Measurements from ENCODE around the gene SMPDL3B. TPM values are rescaled to one million over a fixed set of nuclear protein-coding genes. Genes with fewer than 3 reads are reported as not detected.
A peak's percentile ranks its signal among the peaks of the same experiment; 100 is the strongest.

Gene SMPDL3B
- total RNA-seq, 1 experiment from 2014 or later: not detected

DNA sequence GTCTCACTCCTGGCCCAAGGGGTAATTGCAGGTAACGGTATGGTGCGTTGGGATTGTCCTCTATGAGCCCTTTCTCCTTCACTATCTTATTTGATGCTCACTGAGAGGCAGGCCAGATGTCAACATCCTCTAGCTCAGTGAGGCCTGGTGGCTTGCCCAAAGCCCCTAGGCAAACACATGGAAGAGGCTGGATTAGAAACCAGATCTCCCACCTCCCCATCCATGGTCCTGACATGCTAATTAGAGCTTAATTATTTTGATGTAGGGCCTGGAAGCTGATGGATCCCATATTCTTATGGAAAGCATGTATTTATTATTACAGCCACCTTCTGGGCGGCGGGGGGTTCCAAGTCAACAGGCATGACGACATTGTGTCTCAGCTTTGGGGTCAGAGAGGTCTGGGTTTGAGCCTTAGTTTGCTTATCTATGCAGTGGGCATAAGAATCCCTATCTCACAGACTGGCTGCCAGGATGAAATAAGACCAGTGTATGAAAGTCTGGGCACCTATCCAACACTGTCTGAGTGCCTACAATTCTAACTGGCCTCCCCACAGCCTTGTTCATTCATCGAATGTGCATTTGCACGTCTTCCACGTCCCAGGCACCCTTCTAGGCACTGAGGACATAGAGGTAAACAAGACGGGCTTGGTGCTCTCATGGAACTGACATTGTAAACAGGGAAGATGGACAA lies 6.2 kb downstream of the SMPDL3B start:
- no peak for DNase-seq (ENCODE audit: low spot score)

DNA sequence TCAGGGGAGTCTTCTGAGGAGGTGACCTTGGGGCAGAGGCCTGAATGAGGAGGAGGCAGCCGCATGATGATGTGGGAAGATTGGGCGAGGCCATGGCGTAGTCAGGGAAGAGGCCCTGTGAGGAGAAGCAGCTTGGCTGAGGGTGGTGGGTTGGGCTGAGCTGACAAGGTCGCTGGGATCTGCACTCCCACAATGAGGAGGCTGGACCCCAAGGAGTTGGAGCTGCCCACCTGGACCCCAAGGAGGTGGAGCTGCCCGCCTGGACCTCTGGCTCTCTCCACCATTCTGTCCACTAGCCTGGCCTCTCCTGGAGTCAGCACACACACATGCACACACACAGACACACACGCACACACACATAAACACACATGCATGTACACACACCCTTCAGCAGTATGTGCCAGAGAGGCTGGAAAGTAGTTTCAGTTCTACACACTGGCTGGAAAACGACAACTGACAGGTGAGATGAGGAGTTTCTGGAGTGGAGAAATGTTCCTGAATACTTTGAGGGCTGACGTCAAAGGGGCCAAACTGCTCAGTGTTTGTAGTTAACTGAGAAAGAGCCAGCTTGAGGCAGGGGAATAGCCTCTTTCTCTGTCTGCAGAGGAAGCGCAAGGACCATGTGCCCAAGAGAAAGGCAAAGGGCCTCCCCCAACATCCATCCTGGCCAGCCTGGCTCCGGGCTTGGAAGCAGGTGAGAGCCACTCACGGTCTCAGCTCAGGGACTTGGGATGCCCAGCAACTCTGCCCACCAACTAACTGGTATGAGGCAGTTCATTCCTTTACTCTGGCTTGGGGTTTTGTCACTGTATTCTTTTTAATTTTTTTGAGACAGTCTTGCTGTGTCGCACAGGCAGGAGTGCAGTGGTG lies 7.1 kb downstream of the SMPDL3B start:
- DNase-seq (ENCODE audit: low spot score): no peak

DNA sequence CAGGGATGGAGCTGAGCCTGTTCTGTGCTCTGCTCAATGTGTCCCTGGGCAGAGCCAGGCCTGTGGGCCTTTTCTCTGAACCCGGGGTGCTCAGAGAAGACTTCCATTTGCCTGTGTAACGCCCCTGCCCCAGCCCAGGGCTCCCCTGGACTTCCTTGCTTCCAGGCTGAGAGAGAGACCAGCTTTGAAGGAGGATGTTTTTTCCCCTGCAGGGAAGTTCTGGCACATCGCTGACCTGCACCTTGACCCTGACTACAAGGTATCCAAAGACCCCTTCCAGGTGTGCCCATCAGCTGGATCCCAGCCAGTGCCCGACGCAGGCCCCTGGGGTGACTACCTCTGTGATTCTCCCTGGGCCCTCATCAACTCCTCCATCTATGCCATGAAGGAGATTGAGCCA lies 10.2 kb downstream of the SMPDL3B start:
- DNase-seq (ENCODE audit: low spot score): no peak

DNA sequence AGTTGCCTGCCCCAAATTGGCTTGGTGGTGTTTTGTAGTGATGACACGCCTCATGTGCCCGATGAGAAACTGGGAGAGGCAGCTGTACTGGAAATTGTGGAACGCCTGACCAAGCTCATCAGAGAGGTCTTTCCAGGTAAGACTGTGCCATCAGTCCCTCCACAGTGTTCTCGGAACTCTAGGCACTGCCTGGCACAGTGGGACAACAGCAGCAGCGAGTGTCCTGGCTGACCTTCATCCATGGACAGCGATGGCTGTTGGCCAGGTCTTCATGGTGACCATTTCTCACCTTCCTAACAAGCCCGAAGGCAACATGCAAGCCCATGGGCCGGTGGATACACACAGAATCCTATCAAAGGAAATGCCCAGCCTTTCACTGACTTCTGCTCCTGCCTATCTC lies 14.2 kb downstream of the SMPDL3B start:
- no peak for DNase-seq (ENCODE audit: low spot score)

DNA sequence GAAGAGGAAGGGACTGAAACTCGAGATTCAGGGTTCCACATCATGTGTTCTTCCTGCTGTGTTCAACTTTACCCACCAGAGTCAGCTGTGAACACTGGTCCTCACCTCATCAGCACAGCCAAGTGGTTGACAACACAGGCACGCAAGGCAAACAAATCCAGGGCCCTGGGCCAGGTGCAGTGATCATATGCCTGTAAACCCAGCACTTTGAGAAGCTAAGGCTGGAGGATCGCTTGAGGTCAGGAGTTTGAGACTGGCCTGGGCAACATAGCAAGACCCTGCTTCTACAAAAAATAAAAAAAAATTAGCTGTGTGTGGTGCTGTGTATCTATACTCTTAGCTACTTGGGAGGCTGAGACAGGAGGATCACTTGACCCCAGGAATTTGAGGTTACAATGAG lies 16.6 kb downstream of the SMPDL3B start:
- DNase-seq (ENCODE audit: low spot score): no peak

DNA sequence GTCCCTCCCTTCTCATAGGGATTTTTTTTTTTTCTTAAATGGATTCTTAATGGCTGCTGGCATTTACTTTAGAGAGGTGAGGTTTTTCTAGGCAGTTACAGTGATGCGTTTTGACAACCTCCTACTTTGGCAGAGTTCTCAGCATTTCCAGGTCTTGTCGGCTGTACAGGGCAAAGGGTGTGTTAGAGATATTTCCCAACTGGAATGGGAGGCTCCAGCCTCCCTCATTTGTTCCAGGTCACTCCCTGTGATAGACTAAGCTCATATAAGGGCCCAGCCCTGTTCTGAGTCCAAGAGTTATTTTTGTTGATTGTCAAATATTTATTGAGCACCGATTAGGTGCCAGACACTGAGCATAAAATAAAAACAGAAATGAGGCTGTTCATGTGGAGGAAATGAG lies 17.3 kb downstream of the SMPDL3B start:
- no peak for DNase-seq (ENCODE audit: low spot score)

DNA sequence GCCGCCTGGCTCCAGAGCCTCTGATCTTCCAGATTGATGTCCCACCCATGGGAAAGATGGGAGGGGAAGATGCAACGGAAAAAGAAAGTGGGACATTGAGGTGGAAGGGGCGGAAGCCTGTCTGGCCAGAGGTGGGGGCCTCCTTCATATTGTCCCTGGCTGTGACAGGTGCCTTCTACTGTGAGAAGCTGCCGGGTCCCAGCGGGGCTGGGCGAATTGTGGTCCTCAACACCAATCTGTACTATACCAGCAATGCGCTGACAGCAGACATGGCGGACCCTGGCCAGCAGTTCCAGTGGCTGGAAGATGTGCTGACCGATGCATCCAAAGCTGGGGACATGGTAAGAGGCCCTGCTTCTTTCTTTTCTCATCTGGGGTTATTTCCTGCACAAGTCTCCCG lies 19.4 kb downstream of the SMPDL3B start:
- no peak for DNase-seq (ENCODE audit: low spot score)

DNA sequence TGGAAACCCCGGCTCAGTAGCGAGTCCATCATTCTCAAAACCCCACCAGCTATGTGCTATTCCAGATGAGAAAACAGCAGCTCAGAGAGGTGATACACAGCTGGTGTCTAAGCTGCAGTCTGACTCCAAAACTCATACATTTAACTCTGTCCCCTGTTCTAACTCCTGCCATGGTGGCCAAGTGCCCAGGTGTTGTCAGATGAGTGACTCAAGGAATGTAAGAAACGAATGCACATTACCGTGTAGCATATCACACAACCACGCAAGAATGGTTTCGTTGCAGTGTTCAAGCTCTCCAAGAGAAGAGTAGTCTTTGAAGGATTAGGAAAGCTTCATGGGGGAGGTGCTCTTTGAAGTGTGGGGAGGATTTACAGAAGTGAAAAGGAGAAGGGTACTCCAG lies 20.3 kb downstream of the SMPDL3B start:
- DNase-seq (ENCODE audit: low spot score): no peak

DNA sequence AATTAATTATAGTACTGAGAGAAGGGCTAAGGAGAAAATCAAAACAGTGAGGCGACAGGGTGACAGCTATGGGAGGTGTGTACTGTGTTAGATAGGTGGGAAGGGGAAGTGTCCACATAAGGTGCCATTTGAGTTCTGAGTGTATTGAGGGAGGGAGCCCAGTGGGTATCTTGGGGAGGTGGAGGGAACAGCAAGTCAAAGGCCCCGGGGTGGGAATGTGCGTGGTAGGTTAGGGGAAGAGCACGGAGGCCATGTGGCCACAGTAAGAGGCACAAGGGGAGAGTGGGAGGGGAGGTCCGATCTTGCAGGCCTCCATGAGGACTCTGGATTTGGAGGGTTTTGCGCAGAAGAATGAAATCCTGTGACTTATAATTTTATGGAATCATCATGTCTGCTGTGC lies 22.0 kb downstream of the SMPDL3B start:
- DNase-seq (ENCODE audit: low spot score): no peak

DNA sequence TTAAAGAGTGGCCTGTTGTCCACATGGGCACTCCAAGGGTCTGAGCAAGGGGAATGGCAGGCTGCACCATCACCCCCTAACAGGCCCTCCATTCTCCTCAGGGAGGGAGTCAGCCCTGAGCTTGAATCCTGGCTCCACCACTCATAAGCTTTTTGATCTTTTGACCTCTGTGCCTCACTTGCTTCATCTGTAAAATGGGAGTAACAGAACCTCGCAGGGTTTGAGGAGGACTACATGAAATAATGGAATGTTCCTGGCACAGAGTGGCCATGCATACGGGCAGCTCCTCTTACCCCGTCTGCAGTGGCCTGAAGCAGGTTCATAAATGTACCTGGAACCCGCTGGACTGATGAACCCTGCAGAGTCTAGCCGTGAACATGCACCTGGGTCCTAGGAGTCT lies 22.9 kb downstream of the SMPDL3B start:
- no peak for DNase-seq (ENCODE audit: low spot score)

DNA sequence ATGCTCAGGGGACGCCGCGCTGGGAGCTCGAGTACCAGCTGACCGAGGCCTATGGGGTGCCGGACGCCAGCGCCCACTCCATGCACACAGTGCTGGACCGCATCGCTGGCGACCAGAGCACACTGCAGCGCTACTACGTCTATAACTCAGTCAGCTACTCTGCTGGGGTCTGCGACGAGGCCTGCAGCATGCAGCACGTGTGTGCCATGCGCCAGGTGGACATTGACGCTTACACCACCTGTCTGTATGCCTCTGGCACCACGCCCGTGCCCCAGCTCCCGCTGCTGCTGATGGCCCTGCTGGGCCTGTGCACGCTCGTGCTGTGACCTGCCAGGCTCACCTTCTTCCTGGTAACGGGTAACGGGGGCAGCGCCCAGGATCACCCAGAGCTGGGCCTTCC lies 23.7 kb downstream of the SMPDL3B start:
- DNase-seq (ENCODE audit: low spot score): no peak

DNA sequence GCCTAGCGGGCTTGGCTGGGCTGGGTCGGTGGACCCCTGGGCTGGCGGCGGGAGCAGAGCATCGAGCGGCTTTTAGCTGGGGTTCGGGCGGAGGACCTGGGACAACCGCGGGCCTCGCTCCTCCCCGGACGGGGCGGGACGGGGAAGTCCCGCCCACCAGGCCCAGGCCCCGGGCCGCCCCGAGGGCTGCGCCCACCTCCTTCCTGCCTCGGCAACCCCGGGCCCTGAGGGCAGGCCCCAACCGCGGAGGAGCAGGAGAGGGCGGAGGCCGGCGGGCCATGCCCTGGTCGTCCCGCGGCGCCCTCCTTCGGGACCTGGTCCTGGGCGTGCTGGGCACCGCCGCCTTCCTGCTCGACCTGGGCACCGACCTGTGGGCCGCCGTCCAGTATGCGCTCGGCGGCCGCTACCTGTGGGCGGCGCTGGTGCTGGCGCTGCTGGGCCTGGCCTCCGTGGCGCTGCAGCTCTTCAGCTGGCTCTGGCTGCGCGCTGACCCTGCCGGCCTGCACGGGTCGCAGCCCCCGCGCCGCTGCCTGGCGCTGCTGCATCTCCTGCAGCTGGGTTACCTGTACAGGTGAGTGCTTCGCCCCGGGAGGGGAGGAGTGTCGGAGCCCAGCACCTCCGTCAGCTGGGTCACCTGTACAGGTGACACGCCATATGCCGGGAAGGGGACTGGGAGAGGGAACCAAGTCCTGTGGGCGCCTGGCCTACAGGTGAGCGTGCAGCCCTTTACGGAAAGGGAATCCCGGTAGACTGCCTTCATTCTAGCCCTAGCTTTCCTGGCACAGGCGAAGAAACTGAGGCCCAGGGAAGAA lies 25.2 kb downstream of the SMPDL3B start, which contains the start of gene XKR8:
XKR8 (plus strand) TSS at position 182 of the 812 bp plus-strand sequence; CDS start at position 279, 97 bp downstream.
- peak; percentile 8 for DNase-seq (ENCODE audit: low spot score)

DNA sequence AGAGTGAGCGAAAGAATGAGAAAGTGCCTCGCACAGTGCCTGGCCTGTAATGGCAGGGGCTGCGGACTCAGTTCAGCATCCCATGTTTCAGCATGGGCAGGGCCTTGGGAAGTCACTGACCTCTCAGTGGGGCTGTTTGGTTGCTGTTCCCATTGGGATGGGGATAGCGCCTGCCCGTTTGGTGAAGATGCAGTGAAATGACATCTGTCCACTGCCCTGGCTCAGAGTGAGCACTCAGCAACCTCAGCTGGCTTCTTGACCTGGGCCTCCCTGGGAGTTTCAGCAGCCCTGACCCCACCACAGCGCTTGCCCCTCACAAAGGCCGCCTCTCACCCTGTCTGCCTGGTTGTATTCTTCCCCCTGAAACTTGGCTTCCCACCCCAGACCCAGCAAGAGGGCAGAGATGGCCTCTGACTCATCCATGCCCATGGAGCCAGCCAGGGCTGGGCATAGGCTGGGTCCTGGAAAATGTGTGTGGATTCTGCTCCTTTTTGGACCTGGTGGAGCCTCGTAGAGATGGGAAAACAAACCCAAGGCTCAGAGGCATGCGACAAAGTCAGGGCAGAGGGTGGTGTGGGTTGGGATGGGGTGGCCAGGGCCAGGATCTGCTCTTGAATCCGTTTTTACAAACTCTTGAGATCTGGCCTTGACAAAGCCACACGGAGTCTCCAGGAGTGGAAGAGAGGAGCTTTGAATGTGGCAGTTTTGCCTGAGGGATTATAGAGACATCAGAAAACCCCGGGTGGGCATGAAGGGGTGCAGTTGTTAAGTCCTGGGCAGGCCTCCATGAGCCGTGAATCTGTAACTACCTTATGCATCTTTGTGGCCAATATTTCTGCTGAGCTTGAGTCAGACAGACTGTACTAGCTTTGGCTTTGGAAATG lies 26.2 kb downstream of the SMPDL3B start:
- no peak for DNase-seq (ENCODE audit: low spot score)

DNA sequence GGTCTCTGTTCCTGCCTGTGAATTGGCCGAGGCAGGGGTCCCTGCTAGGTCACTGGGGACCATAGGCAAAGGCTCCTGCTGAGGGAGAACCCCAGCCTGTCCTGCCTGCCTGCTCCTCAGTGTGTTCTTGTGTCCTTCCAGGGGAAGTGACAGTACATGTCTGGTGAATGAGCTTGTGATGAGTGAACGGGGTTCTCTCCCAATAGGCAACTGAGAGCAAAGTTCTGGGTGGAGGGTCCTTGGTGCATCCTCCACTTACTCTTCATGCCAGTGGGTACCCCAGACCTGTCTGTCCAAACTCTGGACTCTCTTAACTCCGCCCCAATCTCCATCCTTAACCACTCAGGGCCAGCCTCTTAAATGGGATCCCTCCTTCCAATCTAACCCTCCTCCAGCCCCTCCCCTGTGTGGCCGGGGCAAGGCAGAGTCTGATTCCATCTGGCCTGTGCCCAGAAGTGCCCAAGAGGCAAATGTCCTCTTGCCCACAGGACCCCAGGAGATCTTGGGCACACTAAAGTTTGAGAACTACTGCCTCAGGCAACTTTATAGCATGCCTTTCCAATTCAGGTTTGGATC lies 26.9 kb downstream of the SMPDL3B start:
- no peak for DNase-seq (ENCODE audit: low spot score)

DNA sequence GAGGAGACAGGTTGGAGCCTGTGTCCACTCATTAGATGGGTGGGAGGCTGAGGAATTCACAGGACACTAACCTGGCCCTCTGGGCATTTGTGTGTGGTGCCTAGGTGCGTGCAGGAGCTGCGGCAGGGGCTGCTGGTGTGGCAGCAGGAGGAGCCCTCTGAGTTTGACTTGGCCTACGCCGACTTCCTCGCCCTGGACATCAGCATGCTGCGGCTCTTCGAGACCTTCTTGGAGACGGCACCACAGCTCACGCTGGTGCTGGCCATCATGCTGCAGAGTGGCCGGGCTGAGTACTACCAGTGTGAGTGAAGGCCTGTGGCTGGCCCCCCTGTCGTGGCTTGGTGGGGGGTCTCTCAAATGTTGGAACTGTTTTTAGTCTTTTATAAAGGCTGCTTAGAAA lies 28.6 kb downstream of the SMPDL3B start:
- no peak for DNase-seq (ENCODE audit: low spot score)

DNA sequence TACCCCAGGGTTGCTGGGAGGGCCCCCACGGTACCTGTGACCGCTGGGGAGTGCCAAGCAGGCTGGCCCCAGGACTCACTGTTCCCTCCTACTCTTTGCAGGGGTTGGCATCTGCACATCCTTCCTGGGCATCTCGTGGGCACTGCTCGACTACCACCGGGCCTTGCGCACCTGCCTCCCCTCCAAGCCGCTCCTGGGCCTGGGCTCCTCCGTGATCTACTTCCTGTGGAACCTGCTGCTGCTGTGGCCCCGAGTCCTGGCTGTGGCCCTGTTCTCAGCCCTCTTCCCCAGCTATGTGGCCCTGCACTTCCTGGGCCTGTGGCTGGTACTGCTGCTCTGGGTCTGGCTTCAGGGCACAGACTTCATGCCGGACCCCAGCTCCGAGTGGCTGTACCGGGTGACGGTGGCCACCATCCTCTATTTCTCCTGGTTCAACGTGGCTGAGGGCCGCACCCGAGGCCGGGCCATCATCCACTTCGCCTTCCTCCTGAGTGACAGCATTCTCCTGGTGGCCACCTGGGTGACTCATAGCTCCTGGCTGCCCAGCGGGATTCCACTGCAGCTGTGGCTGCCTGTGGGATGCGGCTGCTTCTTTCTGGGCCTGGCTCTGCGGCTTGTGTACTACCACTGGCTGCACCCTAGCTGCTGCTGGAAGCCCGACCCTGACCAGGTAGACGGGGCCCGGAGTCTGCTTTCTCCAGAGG lies 31.8 kb downstream of the SMPDL3B start:
- peak; percentile 52 for DNase-seq (ENCODE audit: low spot score)

DNA sequence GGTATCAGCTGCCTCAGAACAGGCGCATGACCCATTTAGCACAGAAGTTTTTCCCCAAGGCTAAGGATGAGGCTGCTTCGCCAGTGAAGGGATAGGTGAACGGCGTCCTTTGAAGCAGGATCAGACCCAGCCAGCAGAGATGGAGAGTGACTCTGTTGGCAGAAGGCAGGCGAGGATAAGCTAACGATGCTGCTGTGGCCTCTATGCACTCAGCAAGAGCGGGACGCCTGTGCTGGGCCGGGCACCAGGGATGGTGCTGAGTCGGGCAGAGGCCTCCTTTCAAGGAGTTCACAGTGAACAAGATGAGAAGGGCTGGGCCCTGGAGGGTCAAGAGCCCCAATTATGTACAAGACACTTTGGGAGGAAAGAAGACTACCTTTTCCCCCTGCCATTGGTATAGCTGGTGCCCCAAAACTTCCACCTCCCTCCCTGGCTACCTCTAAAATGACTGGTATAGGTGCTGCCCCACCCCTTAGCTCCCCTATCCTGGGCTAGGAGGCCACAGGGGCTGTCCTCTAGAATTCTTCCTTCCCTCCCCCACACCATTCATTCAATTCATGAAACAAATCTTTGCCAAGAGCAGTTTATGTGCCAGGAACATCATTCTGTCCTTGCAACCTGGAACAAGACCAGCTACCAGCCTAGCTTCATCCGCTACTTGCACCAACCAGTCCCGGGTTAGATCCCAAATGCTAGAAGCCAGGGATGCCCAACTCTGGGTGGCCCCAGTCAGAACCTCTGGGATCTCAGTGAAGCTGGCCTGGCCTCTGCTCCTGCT lies 32.5 kb downstream of the SMPDL3B start:
- no peak for DNase-seq (ENCODE audit: low spot score)

DNA sequence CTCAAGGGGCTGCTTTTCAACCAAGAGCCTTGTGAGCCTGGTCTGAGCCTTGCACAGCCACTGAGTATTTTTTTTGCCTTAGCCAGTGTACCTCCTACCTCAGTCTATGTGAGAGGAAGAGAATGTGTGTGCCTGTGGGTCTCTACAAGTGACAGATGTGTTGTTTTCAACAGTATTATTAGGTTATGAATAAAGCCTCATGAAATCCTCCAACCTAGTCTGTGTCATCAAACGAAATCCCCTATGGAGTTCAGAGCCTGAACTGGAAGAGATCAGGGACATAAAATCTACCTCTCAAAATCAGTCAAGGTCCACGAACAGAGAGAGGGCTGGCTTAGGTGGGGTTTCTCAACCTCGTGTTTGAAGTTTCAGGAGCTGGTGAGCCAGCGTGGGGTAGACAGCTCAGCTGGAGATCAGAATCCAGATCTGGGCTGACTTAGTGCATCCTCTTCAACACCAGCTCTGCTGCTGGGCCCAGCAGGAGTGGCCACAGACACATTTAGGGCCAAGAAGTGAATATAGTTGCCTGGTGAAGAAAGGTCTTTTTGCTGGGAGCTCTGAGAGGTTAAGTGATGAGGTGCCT lies 33.2 kb downstream of the SMPDL3B start:
- no peak for DNase-seq (ENCODE audit: low spot score)

DNA sequence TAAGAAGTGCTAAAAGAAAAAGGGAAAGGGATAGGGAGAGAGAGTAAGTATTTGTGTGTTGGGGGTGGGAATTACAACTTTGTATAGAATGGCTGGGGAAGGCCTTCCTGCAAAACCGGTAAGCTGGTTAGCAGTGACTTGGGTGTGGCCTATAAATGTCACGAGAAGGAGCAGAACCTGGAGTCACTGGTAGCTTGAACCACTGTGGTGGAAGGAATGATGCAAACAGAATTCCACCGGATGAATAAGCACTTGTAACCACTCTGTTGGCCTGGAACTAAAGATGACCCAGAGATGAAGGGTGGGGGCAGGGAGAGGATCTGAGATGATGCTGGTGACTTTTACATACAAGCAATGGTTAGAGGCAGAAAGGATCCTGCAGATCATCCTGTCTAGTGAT lies 33.9 kb downstream of the SMPDL3B start:
- peak; percentile 77 for DNase-seq (ENCODE audit: low spot score)
